ENCODE results near the gene BCAS1. TPM values are rescaled to one million over a fixed set of nuclear protein-coding genes. Genes with fewer than 3 reads are reported as not detected.
A peak's percentile ranks its signal among the peaks of the same experiment; 100 is the strongest.

Gene BCAS1
- total RNA-seq, 2 experiments from 2014 or later: 0.16 to 0.19 TPM

- no peak for DNase-seq (ENCODE audit: low spot score)
- no peaks in the 10 kb centered on the region for H3K9me2 ChIP-seq (ENCODE audit: insufficient read depth, low read length)
- peaks cover 93% of the 10 kb centered on the region for H3K4me1 ChIP-seq (ENCODE audit: insufficient read depth, low read length, poor library complexity, severe bottlenecking)
- no peak overlapping the region for H3K27ac ChIP-seq (ENCODE audit: low read depth, low read length, poor library complexity, severe bottlenecking)
- peak overlapping the region; percentile 76; the same call in 1 of the 2 replicates for H2AFZ ChIP-seq (ENCODE audit: low read length)
- no peak overlapping the region for H3K4me3 ChIP-seq (ENCODE audit: low read depth, low read length, poor library complexity, severe bottlenecking)
- H3K4me2 ChIP-seq (ENCODE audit: low read length): no peak overlapping the region; the same call in 1 of the 2 replicates
- H4K20me1 ChIP-seq (ENCODE audit: insufficient read depth, low read length): no peaks in the 10 kb centered on the region
- peaks cover 8% of the 10 kb centered on the region for H3K36me3 ChIP-seq (ENCODE audit: insufficient read depth, low read length)
- TF ChIP-seq CTCF (conservative IDR thresholded peaks at IDR 0.05; ENCODE audit: low read length) (no peak), EZH2phosphoT487 (IDR thresholded peaks at IDR 0.05; ENCODE audit: borderline replicate concordance, low read depth, low read length) (no peak)
- intact Hi-C loops (cut with micrococcal nuclease; ENCODE audit: unreplicated experiment): no loop called here
- CTCF ChIA-PET (ENCODE audit: unreplicated experiment): no interaction called here
- POLR2A ChIA-PET: interaction anchor here (0.6 to 7.5 kb wide), 3 partner anchors 17 to 335 kb away, joined by 5 to 102 read pairs (median 8); no protein-coding TSS in a partner anchor
- no peaks in the 10 kb centered on the region for H3K79me2 ChIP-seq (ENCODE audit: insufficient read depth, low read depth, low read length)
- no TSS peak for BruUV-seq (replicated peaks)
- peaks cover 11% of the 10 kb centered on the region; the same call in 1 of the 2 replicates for H3K9me3 ChIP-seq (ENCODE audit: low read length)
Observed at GRCh38 chr20:53920647-53921245, 149.6 kb downstream of the BCAS1 start.

- H3K36me3 ChIP-seq (ENCODE audit: insufficient read depth, low read length): peaks cover 8% of the 10 kb centered on the region
- no peak overlapping the region for H3K4me3 ChIP-seq (ENCODE audit: low read depth, low read length, poor library complexity, severe bottlenecking)
- BruUV-seq (replicated peaks): no TSS peak
- POLR2A ChIA-PET: interaction anchor here (0.6 to 6.3 kb wide), 7 partner anchors 12 to 218 kb away, joined by 3 to 98 read pairs (median 25); no protein-coding TSS in a partner anchor
- H2AFZ ChIP-seq (ENCODE audit: low read length): peak overlapping the region; percentile 71
- CTCF ChIA-PET (ENCODE audit: unreplicated experiment): no interaction called here
- intact Hi-C loops (cut with micrococcal nuclease; ENCODE audit: unreplicated experiment): loop anchor here (5.0 kb wide), 1 partner anchor 328 kb away; the partner anchor contains the start of gene ZNF217
- H3K4me2 ChIP-seq (ENCODE audit: low read length): no peak overlapping the region
- no peak for DNase-seq (ENCODE audit: low spot score)
- H4K20me1 ChIP-seq (ENCODE audit: insufficient read depth, low read length): no peaks in the 10 kb centered on the region
- no peaks in the 10 kb centered on the region for H3K9me2 ChIP-seq (ENCODE audit: insufficient read depth, low read length)
- TF ChIP-seq CTCF (conservative IDR thresholded peaks at IDR 0.05; ENCODE audit: low read length) (no peak), EZH2phosphoT487 (IDR thresholded peaks at IDR 0.05; ENCODE audit: borderline replicate concordance, low read depth, low read length) (no peak)
- peaks cover 93% of the 10 kb centered on the region for H3K4me1 ChIP-seq (ENCODE audit: insufficient read depth, low read length, poor library complexity, severe bottlenecking)
- H3K27ac ChIP-seq (ENCODE audit: low read depth, low read length, poor library complexity, severe bottlenecking): peak overlapping the region; percentile 10
- H3K9me3 ChIP-seq (ENCODE audit: low read length): peaks cover 11% of the 10 kb centered on the region; the same call in 1 of the 2 replicates
- no peaks in the 10 kb centered on the region for H3K79me2 ChIP-seq (ENCODE audit: insufficient read depth, low read depth, low read length)
Observed at GRCh38 chr20:53919886-53920285, 150.5 kb downstream of the BCAS1 start.

- peak; percentile 76 for DNase-seq (ENCODE audit: low spot score)
- peak overlapping the region; percentile 49 for H3K4me3 ChIP-seq (ENCODE audit: low read depth, low read length, poor library complexity, severe bottlenecking)
- H2AFZ ChIP-seq (ENCODE audit: low read length): peak overlapping the region; percentile 71; the same call in 1 of the 2 replicates
- H3K27ac ChIP-seq (ENCODE audit: low read depth, low read length, poor library complexity, severe bottlenecking): no peak overlapping the region
- H3K4me1 ChIP-seq (ENCODE audit: insufficient read depth, low read length, poor library complexity, severe bottlenecking): peaks cover 93% of the 10 kb centered on the region
- BruUV-seq (replicated peaks): no TSS peak
- no peaks in the 10 kb centered on the region for H3K9me2 ChIP-seq (ENCODE audit: insufficient read depth, low read length)
- peak overlapping the region; percentile 49; the same call in 1 of the 2 replicates for H3K4me2 ChIP-seq (ENCODE audit: low read length)
- TF ChIP-seq CTCF (conservative IDR thresholded peaks at IDR 0.05; ENCODE audit: low read length) (no peak), EZH2phosphoT487 (IDR thresholded peaks at IDR 0.05; ENCODE audit: borderline replicate concordance, low read depth, low read length) (no peak)
- H4K20me1 ChIP-seq (ENCODE audit: insufficient read depth, low read length): no peaks in the 10 kb centered on the region
- CTCF ChIA-PET (ENCODE audit: unreplicated experiment): interaction anchor here (1.0 kb wide), 1 partner anchor 189 kb away, joined by 3 read pairs; no protein-coding TSS in a partner anchor
- no peaks in the 10 kb centered on the region for H3K79me2 ChIP-seq (ENCODE audit: insufficient read depth, low read depth, low read length)
- intact Hi-C loops (cut with micrococcal nuclease; ENCODE audit: unreplicated experiment): loop anchor here (5.0 kb wide), 1 partner anchor 327 kb away; the partner anchor contains the start of gene ZNF217
- peaks cover 6% of the 10 kb centered on the region; the same call in 1 of the 2 replicates for H3K9me3 ChIP-seq (ENCODE audit: low read length)
- H3K36me3 ChIP-seq (ENCODE audit: insufficient read depth, low read length): peaks cover 3% of the 10 kb centered on the region; the same call in 1 of the 2 replicates
- POLR2A ChIA-PET: interaction anchor here (0.6 to 6.3 kb wide), 10 partner anchors 8 to 336 kb away, joined by 3 to 98 read pairs (median 26); no protein-coding TSS in a partner anchor
Observed at GRCh38 chr20:53918949-53919361, 151.4 kb downstream of the BCAS1 start.
